Rectal smooth muscle tissue (tissue), 1 donor: ENCODE measurements around the gene CCT3.
A peak's percentile ranks its signal among the peaks of the same experiment; 100 is the strongest.
"Not testable (repeated sequence)": the region's sequence is repeated elsewhere in the genome, so short reads cannot be mapped to it uniquely, and the experiment has no call there.

Experiments used
- H3K27ac ChIP-seq: one replicate; pipeline ENCODE4 v1.7.0; 2013; ENCODE audit warnings: low read depth, low read length, inconsistent platforms
- H3K27me3 ChIP-seq: one replicate; pipeline ENCODE4 v1.7.0; 2013; ENCODE audit warnings: low read length; ENCODE audit not compliant: control insufficient read depth, insufficient read depth
- H3K36me3 ChIP-seq: one replicate; pipeline ENCODE4 v1.7.0; 2013; ENCODE audit warnings: low read length; ENCODE audit not compliant: control insufficient read depth, insufficient read depth
- H3K4me1 ChIP-seq: one replicate; pipeline ENCODE4 v1.7.0; 2013; ENCODE audit warnings: low read length; ENCODE audit not compliant: control insufficient read depth, insufficient read depth
- H3K4me3 ChIP-seq: one replicate; pipeline ENCODE4 v1.7.0; 2013; ENCODE audit warnings: low read length
- H3K9ac ChIP-seq: one replicate; pipeline ENCODE4 v1.7.0; 2013; ENCODE audit warnings: low read length

CCT3 gene

DNA sequence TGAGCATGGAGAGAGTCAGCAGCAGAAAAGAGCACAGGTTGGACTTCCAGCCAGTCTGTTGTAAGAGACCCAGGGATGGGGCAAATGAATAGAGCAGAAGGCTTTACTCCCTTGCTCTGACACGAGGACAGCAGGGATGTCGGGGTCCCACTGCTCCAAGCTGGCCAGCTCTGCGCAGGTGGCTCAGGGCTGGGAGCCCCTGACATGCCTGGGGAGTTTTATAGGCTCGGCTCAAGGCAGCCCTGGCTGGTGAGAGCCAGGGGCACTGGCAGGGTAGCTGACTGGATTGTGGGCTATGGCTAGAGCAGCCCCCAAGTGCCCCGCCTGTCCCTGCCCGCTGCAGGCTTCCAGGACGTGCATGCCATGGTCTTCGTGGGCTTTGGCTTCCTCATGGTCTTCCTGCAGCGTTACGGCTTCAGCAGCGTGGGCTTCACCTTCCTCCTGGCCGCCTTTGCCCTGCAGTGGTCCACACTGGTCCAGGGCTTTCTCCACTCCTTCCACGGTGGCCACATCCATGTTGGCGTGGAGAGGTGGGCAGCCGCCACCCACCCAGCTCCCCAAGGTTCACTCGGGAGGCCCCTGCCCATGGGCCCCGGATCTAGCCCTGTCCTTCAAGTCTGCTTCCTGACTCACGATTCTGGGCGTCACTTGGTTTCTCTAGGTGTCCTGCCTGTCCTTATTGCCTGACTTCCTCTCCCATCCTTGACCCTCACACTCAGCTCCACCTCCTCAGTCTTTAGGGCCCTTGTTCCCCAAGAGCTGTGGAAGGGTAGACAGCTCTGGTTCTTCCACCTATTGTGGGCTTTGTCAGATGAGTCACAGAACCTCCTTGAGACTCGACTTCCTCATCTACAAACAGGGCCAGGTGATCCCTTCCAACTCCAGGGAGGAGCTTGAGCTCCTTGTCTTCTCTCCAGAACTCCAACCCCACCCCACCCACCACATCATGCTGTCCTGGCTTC lies 39.1 kb upstream of the CCT3 start:
- H3K27me3 ChIP-seq = no peaks in the 10 kb centered on the region
- H3K27ac ChIP-seq = no peak overlapping the region
- H3K4me3 ChIP-seq = no peak overlapping the region
- no peaks in the 10 kb centered on the region for H3K36me3 ChIP-seq
- no peaks in the 10 kb centered on the region for H3K4me1 ChIP-seq
- H3K9ac ChIP-seq = no peak overlapping the region

DNA sequence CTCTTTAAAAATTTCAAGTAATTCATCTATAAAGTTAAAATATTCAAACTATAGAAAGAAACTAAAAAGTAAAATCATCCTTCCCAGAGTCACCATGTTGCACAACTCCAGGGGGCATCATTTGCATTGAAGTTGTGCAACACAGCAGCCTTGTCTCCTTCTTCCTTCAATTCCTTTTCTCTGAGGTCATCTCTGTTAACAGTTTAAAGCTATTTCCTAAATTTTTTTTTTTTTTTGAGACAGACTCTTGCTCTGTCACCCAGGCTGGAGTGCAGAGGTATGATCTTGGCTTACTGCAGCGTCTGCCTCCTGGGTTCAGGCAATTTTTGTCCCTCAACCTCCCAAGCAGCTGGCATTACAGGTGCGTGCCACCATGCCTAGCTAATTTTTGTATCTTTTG lies 38.1 kb upstream of the CCT3 start:
- Histone ChIP-seq H3K36me3 (no peaks in the 10 kb centered on the region), H3K27ac (no peak overlapping the region), H3K4me3 (no peak overlapping the region)

DNA sequence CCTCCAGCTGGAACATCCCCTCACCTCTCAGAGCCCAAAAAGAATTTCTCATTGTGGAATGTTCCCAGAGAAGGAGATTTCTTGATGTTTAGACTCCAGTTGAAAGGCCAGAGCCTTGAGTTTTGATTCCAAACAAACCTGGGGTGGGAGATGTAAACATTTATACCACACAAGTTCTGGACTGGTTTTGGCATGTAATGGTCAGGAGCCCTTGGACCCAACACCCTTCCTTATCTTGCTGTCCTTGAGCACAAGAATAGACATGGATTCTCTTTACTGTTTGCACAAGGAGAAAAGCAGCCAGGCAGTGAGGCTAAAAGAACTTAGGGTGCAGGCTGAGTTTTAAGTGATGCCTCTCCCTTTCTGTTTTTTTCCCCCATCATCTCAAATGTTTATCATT lies 35.5 kb upstream of the CCT3 start:
- no peak overlapping the region for H3K4me3 ChIP-seq
- H3K36me3 ChIP-seq = no peaks in the 10 kb centered on the region
- peaks cover 10% of the 10 kb centered on the region for H3K27me3 ChIP-seq
- no peak overlapping the region for H3K9ac ChIP-seq
- no peak overlapping the region for H3K27ac ChIP-seq
- H3K4me1 ChIP-seq = no peaks in the 10 kb centered on the region

More for the DNA sequence above, 38.1 kb upstream of the CCT3 start:
- H3K27me3 ChIP-seq = no peaks in the 10 kb centered on the region
- no peak overlapping the region for H3K9ac ChIP-seq
- H3K4me1 ChIP-seq = no peaks in the 10 kb centered on the region

DNA sequence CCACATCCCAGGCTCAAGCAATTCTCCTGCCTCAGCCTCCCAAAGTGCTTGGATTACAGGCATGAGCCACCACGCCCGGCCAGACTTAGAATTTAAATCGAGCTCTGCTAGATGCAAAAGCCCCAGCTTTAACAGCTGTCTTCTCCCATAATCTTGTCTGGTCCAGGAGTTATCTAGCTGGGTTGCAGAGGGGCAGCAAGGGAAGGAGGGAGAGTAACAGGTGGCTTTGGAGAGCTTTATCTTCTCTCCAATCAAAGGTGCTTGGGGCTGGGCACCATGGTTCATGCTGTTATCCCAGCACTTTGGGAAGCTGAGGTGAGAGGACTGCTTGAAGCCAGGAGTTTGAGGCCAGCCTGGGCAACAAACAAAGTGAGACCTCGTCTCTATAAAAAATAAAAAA lies 34.8 kb upstream of the CCT3 start:
- H3K27me3 ChIP-seq = peaks cover 14% of the 10 kb centered on the region
- no peak overlapping the region for H3K9ac ChIP-seq
- no peak overlapping the region for H3K27ac ChIP-seq
- no peak overlapping the region for H3K4me3 ChIP-seq
- H3K36me3 ChIP-seq = no peaks in the 10 kb centered on the region
- no peaks in the 10 kb centered on the region for H3K4me1 ChIP-seq

DNA sequence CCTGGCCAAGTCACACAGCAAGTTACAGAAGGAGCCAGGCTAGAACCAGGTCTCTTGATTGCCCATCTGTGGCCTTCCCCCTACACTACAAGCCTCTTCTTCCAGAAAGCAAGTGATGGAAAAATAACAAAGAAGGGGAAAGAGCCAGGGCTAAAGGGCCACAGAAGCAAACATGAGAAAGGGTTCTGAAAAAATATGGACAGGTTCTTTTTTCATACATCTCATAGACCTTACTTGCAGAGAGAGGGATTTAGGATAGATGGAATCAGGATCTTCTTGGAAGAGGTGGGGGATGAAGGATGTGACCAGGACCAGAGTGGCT lies 34.1 kb upstream of the CCT3 start:
- H3K4me3 ChIP-seq = no peak overlapping the region
- no peaks in the 10 kb centered on the region for H3K4me1 ChIP-seq
- no peaks in the 10 kb centered on the region for H3K36me3 ChIP-seq
- H3K9ac ChIP-seq = no peak overlapping the region
- peaks cover 16% of the 10 kb centered on the region for H3K27me3 ChIP-seq
- no peak overlapping the region for H3K27ac ChIP-seq

DNA sequence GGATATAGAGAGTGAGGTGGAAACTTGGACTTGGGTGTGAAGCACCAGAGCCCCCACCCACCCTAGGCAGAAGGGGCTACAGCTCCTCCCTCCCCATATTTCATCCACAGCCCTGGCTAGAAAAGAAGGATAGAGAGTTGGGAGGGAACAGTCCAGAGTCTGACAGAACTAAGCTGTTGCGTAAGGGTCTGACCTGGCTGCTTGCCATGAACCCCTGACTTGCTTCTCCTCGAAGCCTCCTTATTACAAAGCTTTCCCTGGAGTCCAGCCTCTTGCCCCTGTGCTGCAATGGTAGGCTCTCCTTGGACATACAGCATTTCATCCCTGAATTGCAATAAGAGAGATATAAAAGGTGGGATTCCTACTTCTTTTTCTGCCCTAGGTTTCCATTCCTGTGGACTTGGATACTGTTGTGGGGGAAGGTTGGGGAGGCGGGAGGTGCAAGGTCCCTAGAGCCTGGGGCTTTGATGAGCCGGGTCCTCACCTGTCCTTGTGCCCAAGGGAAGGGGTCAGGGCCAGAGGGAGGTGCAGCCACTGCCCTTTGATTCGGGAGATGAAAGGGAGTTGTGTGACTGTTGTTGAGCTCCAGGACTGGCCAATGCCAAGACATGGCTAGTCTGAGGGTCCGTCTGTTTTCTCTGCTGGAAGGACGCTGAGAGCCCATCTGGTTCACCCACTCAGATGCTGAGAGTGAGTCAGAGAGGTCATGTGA lies 33.6 kb upstream of the CCT3 start:
- Histone ChIP-seq H3K4me3 (no peak overlapping the region), H3K27me3 (peaks cover 18% of the 10 kb centered on the region), H3K36me3 (no peaks in the 10 kb centered on the region), H3K27ac (no peak overlapping the region), H3K4me1 (no peaks in the 10 kb centered on the region), H3K9ac (no peak overlapping the region)

DNA sequence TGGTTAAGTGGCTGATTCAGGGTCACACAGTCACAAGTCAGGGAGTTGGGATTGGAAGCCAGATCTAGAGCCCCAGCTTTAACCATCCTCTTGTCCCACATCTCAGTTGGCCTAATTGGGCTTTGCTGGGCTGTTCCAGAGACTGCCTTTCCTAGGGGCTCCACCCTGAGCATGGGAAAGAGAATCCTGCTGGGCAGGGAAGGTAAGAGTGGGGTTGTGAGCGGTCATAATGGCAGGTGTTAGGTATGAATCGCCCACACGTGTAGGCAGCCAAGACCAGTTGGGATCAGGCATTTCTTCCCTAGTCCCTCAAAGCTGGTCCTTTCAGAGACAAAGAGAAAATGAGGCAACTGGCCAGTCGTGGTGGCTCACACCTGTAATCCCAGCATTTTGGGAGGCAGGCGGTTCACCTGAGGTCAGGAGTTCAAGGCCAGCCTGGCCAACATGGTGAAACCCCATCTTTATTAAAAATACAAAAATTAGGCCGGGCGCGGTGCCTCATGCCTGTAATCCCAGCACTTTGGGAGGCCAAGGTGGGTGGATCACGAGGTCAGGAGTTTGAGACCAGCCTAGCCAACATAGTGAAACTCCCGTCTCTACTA lies 31.7 kb upstream of the CCT3 start:
- not testable (repeated sequence) for H3K36me3 ChIP-seq, H3K4me1 ChIP-seq, H3K9ac ChIP-seq, H3K4me3 ChIP-seq, H3K27ac ChIP-seq
- H3K27me3 ChIP-seq = peaks cover 19% of the 10 kb centered on the region

DNA sequence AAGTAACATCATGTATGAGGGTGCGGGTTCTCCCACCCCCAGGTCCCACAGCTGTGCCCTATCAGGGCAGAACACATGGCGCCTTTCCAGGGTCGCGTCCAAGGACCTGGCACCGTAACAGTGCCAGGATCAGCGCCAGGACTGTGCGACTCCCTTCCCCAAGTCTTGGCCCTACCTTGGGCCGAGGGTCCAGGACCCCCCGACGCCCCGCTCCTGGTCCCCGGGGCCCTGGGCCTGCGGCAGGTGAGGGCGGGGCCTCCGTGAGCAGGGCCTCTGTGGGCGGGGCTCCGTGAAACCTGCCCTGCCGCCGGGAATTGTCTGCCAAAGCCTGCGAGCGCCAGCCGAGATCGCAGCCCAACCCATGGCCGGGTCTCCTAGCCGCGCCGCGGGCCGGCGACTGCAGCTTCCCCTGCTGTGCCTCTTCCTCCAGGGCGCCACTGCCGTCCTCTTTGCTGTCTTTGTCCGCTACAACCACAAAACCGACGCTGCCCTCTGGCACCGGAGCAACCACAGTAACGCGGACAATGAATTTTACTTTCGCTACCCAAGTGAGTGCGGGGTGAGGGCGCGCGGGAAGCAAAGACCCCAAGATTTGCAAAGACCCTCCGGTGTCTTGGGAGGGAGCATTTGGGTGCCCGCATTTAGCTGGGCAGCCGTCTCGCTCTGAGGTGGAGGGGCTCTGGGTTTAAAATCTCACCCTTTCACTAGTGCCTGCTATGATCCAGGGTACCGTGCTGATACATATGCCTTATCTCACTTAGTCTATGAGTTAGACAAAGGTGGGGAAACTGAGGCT lies 31.0 kb upstream of the CCT3 start, which contains the start of gene RHBG:
TSS of gene RHBG (plus strand) at position 323 of the 796 bp plus-strand sequence. CDS start at position 362, 39 bp downstream.
- H3K27ac ChIP-seq = no peak within 1 kb of the TSS
- H3K4me1 ChIP-seq = no peaks in the 10 kb centered on the region
- H3K27me3 ChIP-seq = peaks cover 19% of the 10 kb centered on the region
- no peaks in the 10 kb centered on the region for H3K36me3 ChIP-seq
- no peak within 1 kb of the TSS for H3K9ac ChIP-seq
- peak within 1 kb of the TSS; percentile 67 for H3K4me3 ChIP-seq

DNA sequence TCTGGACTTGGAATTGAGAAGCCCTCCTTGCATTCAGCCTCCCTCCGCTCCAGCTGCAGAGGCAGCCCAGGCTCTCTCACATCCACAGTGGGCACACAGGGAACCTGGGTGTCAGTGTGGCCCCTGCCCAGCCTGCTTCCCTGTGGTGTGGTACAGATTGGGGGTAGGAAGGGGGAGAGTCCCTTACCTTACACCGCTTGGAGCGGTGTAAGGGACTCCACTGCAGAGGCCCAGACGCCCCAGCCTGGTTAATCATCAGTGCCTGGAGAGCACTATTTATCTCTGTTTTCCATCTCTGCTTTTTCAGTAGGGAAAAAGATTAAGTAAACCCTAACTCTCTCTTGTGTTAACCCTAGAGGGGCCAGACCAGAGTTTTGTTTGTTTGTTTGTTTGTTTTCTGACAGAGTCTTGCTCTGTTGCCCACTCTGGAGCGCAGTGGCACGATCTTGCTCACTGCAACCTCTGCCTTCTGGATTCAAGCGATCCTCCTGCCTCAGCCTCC lies 30.1 kb upstream of the CCT3 start:
- no peak overlapping the region for H3K9ac ChIP-seq
- H3K4me3 ChIP-seq = no peak overlapping the region
- H3K27me3 ChIP-seq = peaks cover 19% of the 10 kb centered on the region
- H3K36me3 ChIP-seq = no peaks in the 10 kb centered on the region
- no peaks in the 10 kb centered on the region for H3K4me1 ChIP-seq
- H3K27ac ChIP-seq = no peak overlapping the region

DNA sequence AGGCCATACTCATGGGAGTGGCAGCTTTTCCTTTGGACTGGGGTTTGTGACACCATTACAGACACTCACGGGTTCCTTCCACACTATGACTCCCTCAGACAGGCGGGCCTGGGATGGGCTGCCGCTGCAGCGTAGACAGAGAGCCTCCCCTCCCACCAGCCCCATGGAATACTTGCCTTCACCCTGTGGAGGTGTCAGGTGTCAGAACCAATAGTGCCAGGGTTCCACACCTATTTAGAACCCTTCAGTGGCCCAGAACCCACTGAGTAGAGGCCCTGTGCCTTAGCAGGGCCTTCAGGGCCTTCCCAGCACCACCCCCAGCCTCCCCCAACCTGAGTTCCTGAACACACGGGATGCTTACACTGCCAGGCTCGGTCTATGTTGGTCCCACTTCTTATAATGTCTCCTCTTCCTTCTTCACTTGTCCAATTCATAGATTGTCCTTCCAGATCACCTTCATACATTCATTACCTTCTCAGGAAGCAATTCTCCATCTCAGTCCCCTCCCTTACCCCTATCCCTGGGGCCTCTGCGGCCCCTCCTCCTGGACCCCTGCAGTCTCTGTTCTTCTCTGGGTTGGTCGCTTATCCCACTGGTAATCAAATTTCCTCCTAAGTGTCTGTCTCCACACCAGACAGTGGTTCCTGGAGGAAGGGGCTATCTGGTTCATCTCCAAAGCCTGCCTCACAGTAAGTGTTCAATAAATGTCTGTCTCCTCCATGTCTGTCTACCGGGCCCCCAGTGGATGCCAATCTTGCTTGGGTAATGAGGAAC lies 29.5 kb upstream of the CCT3 start:
- Histone ChIP-seq H3K9ac (no peak overlapping the region), H3K4me1 (no peaks in the 10 kb centered on the region), H3K27me3 (peaks cover 19% of the 10 kb centered on the region), H3K4me3 (no peak overlapping the region), H3K27ac (no peak overlapping the region), H3K36me3 (no peaks in the 10 kb centered on the region)

DNA sequence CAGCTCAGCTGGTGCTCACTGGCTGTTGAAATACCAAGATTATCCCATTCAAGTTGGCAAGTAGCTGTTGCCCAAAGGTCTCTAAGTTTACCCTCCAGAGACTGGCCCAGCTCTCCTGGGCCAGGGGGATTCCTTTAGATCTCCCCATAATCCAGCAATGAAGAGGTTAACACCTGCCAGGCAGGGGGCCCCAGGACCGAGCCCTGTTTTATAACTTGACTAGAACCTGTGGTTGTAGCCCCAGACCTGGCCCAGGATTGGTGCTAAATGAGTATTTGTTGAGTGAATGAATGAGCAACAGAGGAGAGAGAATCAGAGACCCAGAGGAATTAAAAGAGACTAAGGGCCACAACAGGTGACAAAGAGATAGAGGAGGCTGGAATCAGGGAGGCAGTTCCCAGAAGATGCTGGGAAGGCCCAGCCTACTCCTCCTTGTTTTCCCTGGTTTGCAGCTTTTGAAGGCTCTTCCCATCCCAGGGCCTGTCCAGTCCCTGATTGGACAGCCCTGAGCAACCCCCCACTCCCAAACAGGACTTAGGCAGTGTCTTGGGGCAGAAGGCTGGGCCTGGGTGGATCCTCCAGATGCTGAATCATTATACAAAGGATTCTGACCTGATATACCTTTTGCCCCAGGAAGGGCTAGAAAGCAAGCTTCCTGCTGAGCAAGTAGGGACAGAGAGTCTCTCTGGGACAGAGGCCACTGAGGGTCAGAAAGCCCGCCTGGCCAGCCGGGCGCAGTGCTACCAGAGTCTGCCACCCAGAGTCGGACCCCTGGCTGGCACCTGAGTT lies 28.5 kb upstream of the CCT3 start:
- Histone ChIP-seq H3K4me3 (no peak overlapping the region), H3K9ac (no peak overlapping the region), H3K27me3 (peaks cover 19% of the 10 kb centered on the region), H3K4me1 (no peaks in the 10 kb centered on the region), H3K27ac (no peak overlapping the region), H3K36me3 (no peaks in the 10 kb centered on the region)
